Epithelial cell of prostate (primary cell): Measurements from ENCODE around the gene SNX15.

Source experiments
- DNase-seq: peaks from one replicate; pipeline ENCODE4 v3.0.0-alpha.2; 2011; ENCODE audit warnings: low read depth, low spot score
- H3K27ac ChIP-seq: fragments of 450-650 bp; 2 replicates; pipeline ENCODE4 v1.5.1; 2017; ENCODE audit warnings: mild to moderate bottlenecking

Gene SNX15

GRCh38 chr11:65072631-65072966 is 45.4 kb downstream of the SNX15 start:
- DNase-seq, result no peak
- no peak overlapping the region for H3K27ac ChIP-seq

DNA sequence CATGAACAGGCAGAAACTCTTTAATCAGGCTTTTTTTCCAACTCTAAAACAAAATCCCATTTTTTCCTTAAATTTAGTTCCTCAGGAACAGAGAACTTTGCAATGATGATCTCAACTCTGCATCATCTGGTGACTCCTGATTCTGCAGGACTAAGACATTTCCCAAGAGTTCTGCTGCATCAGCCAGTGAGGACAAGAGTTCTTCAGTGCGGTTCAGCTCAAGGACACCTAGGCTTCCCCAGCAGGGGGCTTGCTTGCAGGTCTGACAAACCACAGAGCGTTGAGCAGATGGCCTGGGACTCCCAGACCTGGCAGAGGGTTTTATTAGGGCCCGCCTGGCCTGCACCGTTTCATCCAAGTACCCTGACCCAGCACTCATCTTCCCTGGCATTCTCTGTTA is 50.2 kb downstream of the SNX15 start:
- no peak overlapping the region for H3K27ac ChIP-seq
- DNase-seq, result no peak

DNA sequence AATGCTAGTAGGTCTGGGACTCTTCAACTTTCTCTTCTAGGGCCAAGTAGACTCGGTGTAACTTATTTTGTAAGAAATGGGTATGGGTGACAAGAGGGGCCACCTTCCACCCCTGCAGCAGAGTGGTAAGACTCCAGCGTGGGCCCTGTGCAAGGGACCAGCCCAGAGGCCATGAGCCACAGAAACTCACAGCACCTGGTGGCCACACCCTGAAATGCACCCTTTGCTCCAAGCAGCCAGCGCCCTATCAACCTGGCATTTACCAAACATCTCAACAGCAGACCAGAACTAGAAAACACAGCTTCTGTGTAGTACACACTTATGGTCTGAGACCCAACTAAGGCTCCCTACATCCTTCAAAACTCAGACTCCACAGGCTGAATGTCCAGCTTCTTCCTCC is 50.9 kb downstream of the SNX15 start:
- H3K27ac ChIP-seq, result no peak overlapping the region
- no peak for DNase-seq

GRCh38 chr11:65078786-65079342 is 51.6 kb downstream of the SNX15 start:
- H3K27ac ChIP-seq, result no peak overlapping the region
- DNase-seq, result no peak

- no peak for DNase-seq
- no peak overlapping the region for H3K27ac ChIP-seq
These were observed 56.0 kb downstream of the SNX15 start for GRCh38 chr11:65083134-65083833.

DNA sequence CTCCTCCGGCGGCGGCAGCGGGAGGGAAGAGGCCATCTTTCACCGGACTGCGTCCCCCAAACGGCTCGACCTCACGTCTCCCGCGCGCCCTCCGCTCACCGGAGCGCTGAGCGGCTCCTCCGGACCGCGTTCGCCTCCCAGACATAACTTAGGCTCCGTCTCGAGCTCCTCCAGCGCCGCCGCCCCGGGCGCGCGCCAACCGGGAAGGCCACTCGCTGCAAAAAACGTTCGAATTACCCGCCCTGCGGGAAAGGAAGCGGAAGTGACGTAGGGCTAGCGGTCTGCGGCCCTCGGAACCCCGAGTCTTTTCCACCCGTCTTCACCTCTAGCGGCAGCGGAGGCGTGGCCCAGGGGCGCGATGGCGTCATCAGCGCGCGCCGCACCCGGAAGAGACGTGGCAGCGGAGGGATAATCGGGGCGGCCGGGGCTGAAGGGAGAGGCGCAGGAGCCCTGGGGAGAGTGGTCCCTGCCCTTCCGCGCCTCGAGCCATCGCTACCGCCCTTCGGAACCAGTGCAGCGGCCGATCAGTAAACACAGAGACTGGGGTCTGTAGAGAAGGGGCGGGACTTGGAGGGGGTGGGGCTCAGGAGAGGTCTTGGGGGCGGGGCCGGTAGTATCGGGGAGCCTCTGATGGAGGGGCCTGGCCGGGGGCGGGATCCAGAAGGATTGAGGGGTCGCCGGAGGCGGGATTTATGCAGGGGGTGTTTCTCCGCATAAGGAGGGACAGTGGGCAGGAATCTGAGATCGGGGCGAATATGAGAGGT is 56.8 kb downstream of the SNX15 start, which contains the start of the genes CDCA5 and ZFPL1:
Gene CDCA5, minus strand, starts transcription at position 207 of the 764 bp plus-strand sequence. Its CDS starts 62 bp downstream, at position 145.
Gene ZFPL1, plus strand, starts transcription at position 389 of the 764 bp plus-strand sequence. CDS start 477 bp downstream, outside the sequence.
- H3K27ac ChIP-seq, result peak within 1 kb of the TSS; percentile 71
- peak; percentile 78 for DNase-seq

- peak overlapping the region; percentile 71 for H3K27ac ChIP-seq
- no peak for DNase-seq
These were observed 57.5 kb downstream of the SNX15 start for GRCh38 chr11:65084598-65085375.

GRCh38 chr11:65085446-65085845 is 58.2 kb downstream of the SNX15 start:
- H3K27ac ChIP-seq, result no peak overlapping the region
- DNase-seq, result no peak

DNA sequence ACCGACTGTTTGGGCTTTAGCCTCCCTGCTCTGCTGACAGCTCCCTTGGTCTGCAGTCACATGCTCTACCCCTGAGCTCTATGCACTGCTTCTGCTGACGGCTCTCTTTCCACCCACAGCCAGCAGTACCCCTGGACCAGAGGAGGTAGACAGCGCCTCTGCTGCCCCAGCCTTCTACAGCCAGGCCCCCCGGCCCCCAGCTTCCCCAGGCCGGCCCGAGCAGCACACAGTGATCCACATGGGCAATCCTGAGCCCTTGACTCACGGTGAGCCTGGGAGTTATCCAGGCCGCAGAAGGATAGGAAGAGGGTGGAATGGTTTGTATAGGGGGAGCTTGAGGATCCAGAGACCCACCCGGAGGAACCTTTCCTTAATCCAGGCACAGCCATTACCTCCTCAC is 59.6 kb downstream of the SNX15 start:
- no peak for DNase-seq
- no peak overlapping the region for H3K27ac ChIP-seq

DNA sequence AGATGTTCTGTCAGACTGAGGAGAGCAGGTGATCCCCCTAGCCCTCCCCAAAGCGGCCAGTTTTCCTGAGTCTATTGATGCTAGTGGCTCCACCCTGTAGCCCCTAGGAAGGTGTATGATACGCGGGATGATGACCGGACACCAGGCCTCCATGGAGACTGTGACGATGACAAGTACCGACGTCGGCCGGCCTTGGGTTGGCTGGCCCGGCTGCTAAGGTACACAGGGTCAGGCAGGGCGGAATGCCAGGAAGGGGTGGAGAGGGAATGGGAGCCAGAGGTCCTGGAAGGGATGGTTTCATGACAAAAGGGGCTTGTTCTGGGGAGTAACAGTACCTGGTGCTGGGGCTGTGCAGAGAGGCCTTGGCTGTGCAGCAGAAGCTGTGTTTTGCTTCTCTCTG is 60.0 kb downstream of the SNX15 start:
- no peak for DNase-seq
- no peak overlapping the region for H3K27ac ChIP-seq

GRCh38 chr11:65087827-65088226 is 60.6 kb downstream of the SNX15 start:
- no peak overlapping the region for H3K27ac ChIP-seq
- DNase-seq, result no peak

DNA sequence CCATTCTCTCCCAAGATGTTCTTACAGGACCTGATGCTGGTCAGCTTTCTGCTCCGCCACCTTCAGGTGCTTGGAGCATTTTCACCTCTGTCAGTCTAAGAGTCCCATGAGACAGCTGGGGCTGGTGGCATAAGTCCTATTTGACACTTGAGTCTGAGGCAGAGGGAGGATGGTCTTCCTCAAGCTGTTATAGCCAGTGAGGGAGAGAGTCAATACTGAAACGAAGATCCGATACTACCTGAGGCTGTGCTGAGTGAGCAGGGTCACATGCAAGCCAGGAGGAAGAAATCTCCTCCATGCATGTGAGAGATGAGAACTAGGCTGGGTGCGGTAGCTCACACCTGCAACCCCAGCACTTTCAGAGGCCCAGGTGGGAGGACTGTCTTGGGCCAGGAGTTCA is 62.4 kb downstream of the SNX15 start:
- no peak overlapping the region for H3K27ac ChIP-seq
- no peak for DNase-seq
